ENCODE measurements around the gene DAZ1. TPM values are rescaled to one million over a fixed set of nuclear protein-coding genes. Genes with fewer than 3 reads are reported as not detected.
"Not testable (repeated sequence)": the region's sequence is repeated elsewhere in the genome, so short reads cannot be mapped to it uniquely, and the experiment has no call there.

DAZ1 gene, protein sequence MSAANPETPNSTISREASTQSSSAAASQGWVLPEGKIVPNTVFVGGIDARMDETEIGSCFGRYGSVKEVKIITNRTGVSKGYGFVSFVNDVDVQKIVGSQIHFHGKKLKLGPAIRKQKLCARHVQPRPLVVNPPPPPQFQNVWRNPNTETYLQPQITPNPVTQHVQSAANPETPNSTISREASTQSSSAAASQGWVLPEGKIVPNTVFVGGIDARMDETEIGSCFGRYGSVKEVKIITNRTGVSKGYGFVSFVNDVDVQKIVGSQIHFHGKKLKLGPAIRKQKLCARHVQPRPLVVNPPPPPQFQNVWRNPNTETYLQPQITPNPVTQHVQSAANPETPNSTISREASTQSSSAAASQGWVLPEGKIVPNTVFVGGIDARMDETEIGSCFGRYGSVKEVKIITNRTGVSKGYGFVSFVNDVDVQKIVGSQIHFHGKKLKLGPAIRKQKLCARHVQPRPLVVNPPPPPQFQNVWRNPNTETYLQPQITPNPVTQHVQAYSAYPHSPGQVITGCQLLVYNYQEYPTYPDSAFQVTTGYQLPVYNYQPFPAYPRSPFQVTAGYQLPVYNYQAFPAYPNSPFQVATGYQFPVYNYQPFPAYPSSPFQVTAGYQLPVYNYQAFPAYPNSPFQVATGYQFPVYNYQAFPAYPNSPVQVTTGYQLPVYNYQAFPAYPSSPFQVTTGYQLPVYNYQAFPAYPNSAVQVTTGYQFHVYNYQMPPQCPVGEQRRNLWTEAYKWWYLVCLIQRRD
- polyA plus RNA-seq (not detected in 3 replicates), polyA minus RNA-seq (not detected in 3 replicates)
- polyA plus RNA-seq (2011; ENCODE audit: low read depth) = not detected
- not detected in 2 replicates for polyA plus RNA-seq (2011; cell fraction: cytosol; rRNA removed)
- not detected in 2 replicates for polyA plus RNA-seq (2011; cell fraction: nucleus; rRNA removed)
- polyA plus RNA-seq (2012; ENCODE audit: low replicate concordance) = not detected in 2 replicates
- polyA minus RNA-seq (2011; cell fraction: cytosol; rRNA and poly(A)+ RNA removed) = not detected
- polyA minus RNA-seq (2011; cell fraction: nucleus; rRNA and poly(A)+ RNA removed) = not detected in 2 replicates

DNA sequence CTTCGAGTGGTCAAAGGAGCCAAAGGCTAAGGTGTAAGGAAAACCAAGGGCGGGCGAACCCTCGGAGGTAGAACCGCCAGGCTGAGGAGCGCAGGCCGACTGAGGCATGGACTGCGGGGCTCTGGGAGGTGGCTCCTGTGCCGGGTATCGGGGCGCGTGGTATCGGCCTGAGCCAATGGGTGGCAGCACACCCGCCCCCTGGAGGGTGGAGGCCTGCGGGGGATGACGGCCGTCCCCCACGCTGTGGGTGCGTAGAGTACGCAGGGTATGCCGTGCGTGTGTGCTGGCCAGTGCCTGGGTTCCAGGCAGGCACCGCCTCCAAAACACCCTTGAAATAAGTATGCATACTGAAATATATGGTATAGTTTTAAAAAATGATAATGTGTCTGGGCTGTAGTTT lies at the start of gene DAZ1:
TSS of gene DAZ1 (minus strand) at position 101 of the 400 bp plus-strand sequence. CDS start 208 bp downstream, outside the sequence.
- H2AFZ ChIP-seq (ENCODE audit: control insufficient read depth, low read length); H3K79me2 ChIP-seq (ENCODE audit: control insufficient read depth, insufficient read depth, low read length); H3K9me1 ChIP-seq (ENCODE audit: control insufficient read depth, extremely low read depth, insufficient read depth, low read length); H4K20me1 ChIP-seq (ENCODE audit: control insufficient read depth, extremely low read depth, insufficient read depth, low read length); H3K4me3 ChIP-seq (ENCODE audit: control insufficient read depth in 2 of 3, extremely low read depth in 1 of 3, insufficient read depth in 2 of 3, low read depth in 1 of 3, low read length in 3 of 3); H3K4me1 ChIP-seq (ENCODE audit: control insufficient read depth, extremely low read depth, insufficient read depth, low read length); H3K9ac ChIP-seq (ENCODE audit: control insufficient read depth, extremely low read depth, insufficient read depth, low read length); H3K27me3 ChIP-seq (ENCODE audit: control insufficient read depth, extremely low read depth, insufficient read depth, low read length); DNase-seq (ENCODE audit: low read depth, low spot score); FAIRE-seq; H3K36me3 ChIP-seq (ENCODE audit: control insufficient read depth in 2 of 2, extremely low read depth in 1 of 2, insufficient read depth in 2 of 2, low read length in 2 of 2); H3K4me2 ChIP-seq (ENCODE audit: control insufficient read depth, extremely low read depth, insufficient read depth, low read depth, low read length); H3K27ac ChIP-seq (ENCODE audit: control insufficient read depth, insufficient read depth, low read length); H3K9me3 ChIP-seq (ENCODE audit: control insufficient read depth, low read depth, low read length); dilution Hi-C loops (cut with MboI; ENCODE audit: extremely low pct_ligation_motif_present, low sequenced_read_pairs): not testable (repeated sequence)

- H3K79me2 ChIP-seq (ENCODE audit: control insufficient read depth, insufficient read depth, low read length); H3K4me3 ChIP-seq (ENCODE audit: control insufficient read depth in 2 of 3, extremely low read depth in 1 of 3, insufficient read depth in 2 of 3, low read depth in 1 of 3, low read length in 3 of 3); H3K4me1 ChIP-seq (ENCODE audit: control insufficient read depth, extremely low read depth, insufficient read depth, low read length); H4K20me1 ChIP-seq (ENCODE audit: control insufficient read depth, extremely low read depth, insufficient read depth, low read length); H3K27ac ChIP-seq (ENCODE audit: control insufficient read depth, insufficient read depth, low read length); H2AFZ ChIP-seq (ENCODE audit: control insufficient read depth, low read length); DNase-seq (ENCODE audit: low read depth, low spot score); H3K9me3 ChIP-seq (ENCODE audit: control insufficient read depth, low read depth, low read length); H3K27me3 ChIP-seq (ENCODE audit: control insufficient read depth, extremely low read depth, insufficient read depth, low read length); dilution Hi-C loops (cut with MboI; ENCODE audit: extremely low pct_ligation_motif_present, low sequenced_read_pairs); H3K9ac ChIP-seq (ENCODE audit: control insufficient read depth, extremely low read depth, insufficient read depth, low read length); H3K9me1 ChIP-seq (ENCODE audit: control insufficient read depth, extremely low read depth, insufficient read depth, low read length); H3K36me3 ChIP-seq (ENCODE audit: control insufficient read depth in 2 of 2, extremely low read depth in 1 of 2, insufficient read depth in 2 of 2, low read length in 2 of 2); FAIRE-seq; H3K4me2 ChIP-seq (ENCODE audit: control insufficient read depth, extremely low read depth, insufficient read depth, low read depth, low read length): not testable (repeated sequence)
Observed at GRCh38 chrY:23219233-23219632, 20.4 kb upstream of the DAZ1 start, which contains the start of gene DAZ2. Gene DAZ2 (plus strand): TSS chrY:23219533. CDS start chrY:23219741, 208 bp downstream.

- H3K27ac ChIP-seq (ENCODE audit: control insufficient read depth, insufficient read depth, low read length); dilution Hi-C loops (cut with MboI; ENCODE audit: extremely low pct_ligation_motif_present, low sequenced_read_pairs); H2AFZ ChIP-seq (ENCODE audit: control insufficient read depth, low read length); H3K79me2 ChIP-seq (ENCODE audit: control insufficient read depth, insufficient read depth, low read length); FAIRE-seq; H3K9ac ChIP-seq (ENCODE audit: control insufficient read depth, extremely low read depth, insufficient read depth, low read length); H3K27me3 ChIP-seq (ENCODE audit: control insufficient read depth, extremely low read depth, insufficient read depth, low read length); H4K20me1 ChIP-seq (ENCODE audit: control insufficient read depth, extremely low read depth, insufficient read depth, low read length); H3K4me3 ChIP-seq (ENCODE audit: control insufficient read depth in 2 of 3, extremely low read depth in 1 of 3, insufficient read depth in 2 of 3, low read depth in 1 of 3, low read length in 3 of 3); H3K36me3 ChIP-seq (ENCODE audit: control insufficient read depth in 2 of 2, extremely low read depth in 1 of 2, insufficient read depth in 2 of 2, low read length in 2 of 2); H3K9me3 ChIP-seq (ENCODE audit: control insufficient read depth, low read depth, low read length); H3K4me2 ChIP-seq (ENCODE audit: control insufficient read depth, extremely low read depth, insufficient read depth, low read depth, low read length); DNase-seq (ENCODE audit: low read depth, low spot score); H3K4me1 ChIP-seq (ENCODE audit: control insufficient read depth, extremely low read depth, insufficient read depth, low read length); H3K9me1 ChIP-seq (ENCODE audit: control insufficient read depth, extremely low read depth, insufficient read depth, low read length): not testable (repeated sequence)
Observed at GRCh38 chrY:23210681-23211080, 11.9 kb upstream of the DAZ1 start.

GRCh38 chrY:23209802-23210495 lies 11.1 kb upstream of the DAZ1 start:
- FAIRE-seq; H3K9ac ChIP-seq (ENCODE audit: control insufficient read depth, extremely low read depth, insufficient read depth, low read length); DNase-seq (ENCODE audit: low read depth, low spot score); H3K27ac ChIP-seq (ENCODE audit: control insufficient read depth, insufficient read depth, low read length); H3K9me1 ChIP-seq (ENCODE audit: control insufficient read depth, extremely low read depth, insufficient read depth, low read length); H4K20me1 ChIP-seq (ENCODE audit: control insufficient read depth, extremely low read depth, insufficient read depth, low read length); H3K36me3 ChIP-seq (ENCODE audit: control insufficient read depth in 2 of 2, extremely low read depth in 1 of 2, insufficient read depth in 2 of 2, low read length in 2 of 2); H3K79me2 ChIP-seq (ENCODE audit: control insufficient read depth, insufficient read depth, low read length); H3K4me1 ChIP-seq (ENCODE audit: control insufficient read depth, extremely low read depth, insufficient read depth, low read length); dilution Hi-C loops (cut with MboI; ENCODE audit: extremely low pct_ligation_motif_present, low sequenced_read_pairs); H3K4me3 ChIP-seq (ENCODE audit: control insufficient read depth in 2 of 3, extremely low read depth in 1 of 3, insufficient read depth in 2 of 3, low read depth in 1 of 3, low read length in 3 of 3); H2AFZ ChIP-seq (ENCODE audit: control insufficient read depth, low read length); H3K4me2 ChIP-seq (ENCODE audit: control insufficient read depth, extremely low read depth, insufficient read depth, low read depth, low read length); H3K27me3 ChIP-seq (ENCODE audit: control insufficient read depth, extremely low read depth, insufficient read depth, low read length); H3K9me3 ChIP-seq (ENCODE audit: control insufficient read depth, low read depth, low read length): not testable (repeated sequence)

Data from keratinocyte (primary cell).